Endodermal cell (in vitro differentiated cells): ENCODE data around the gene KLHL17. TPM values are rescaled to one million over a fixed set of nuclear protein-coding genes. Genes with fewer than 3 reads are reported as not detected.

Experiments
- DNase-seq: peaks from one replicate; pipeline ENCODE4 v3.0.0-alpha.2; 2017
- H3K27ac ChIP-seq: 2 replicates; pipeline ENCODE4 v1.5.1; 2013; ENCODE audit warnings: mild to moderate bottlenecking, low read depth, low read length, moderate library complexity
- H3K27me3 ChIP-seq: 2 replicates; pipeline ENCODE4 v1.6.1; 2013; ENCODE audit warnings: mild to moderate bottlenecking, low read length, moderate library complexity; ENCODE audit not compliant: insufficient read depth, control insufficient read depth, poor library complexity, severe bottlenecking
- H3K36me3 ChIP-seq: 2 replicates; pipeline ENCODE4 v1.7.0; 2013; ENCODE audit warnings: mild to moderate bottlenecking, low read length, moderate library complexity; ENCODE audit not compliant: control insufficient read depth, insufficient read depth
- H3K4me1 ChIP-seq: one replicate; pipeline ENCODE4 v1.7.0; 2013; ENCODE audit warnings: low read length; ENCODE audit not compliant: control insufficient read depth, insufficient read depth
- H3K4me3 ChIP-seq: 2 replicates; pipeline ENCODE4 v1.5.1; 2013; ENCODE audit warnings: mild to moderate bottlenecking, low read length, moderate library complexity
- H3K9ac ChIP-seq: 2 replicates; pipeline ENCODE4 v1.6.1; 2013; ENCODE audit warnings: mild to moderate bottlenecking, low read length, moderate library complexity; ENCODE audit not compliant: poor library complexity, severe bottlenecking; ENCODE audit errors: extremely low read depth
- H3K9me3 ChIP-seq: 2 replicates; pipeline ENCODE4 v1.6.1; 2013; ENCODE audit warnings: mild to moderate bottlenecking, low read length, moderate library complexity; ENCODE audit not compliant: control insufficient read depth
- H3K27ac Mint-ChIP-seq: 2 replicates; pipeline ENCODE4 v1.8.0; 2020; ENCODE audit warnings: mixed read lengths
- H3K27me3 Mint-ChIP-seq: 2 replicates; pipeline ENCODE4 v1.8.0; 2021; ENCODE audit warnings: mild to moderate bottlenecking, mixed read lengths; ENCODE audit not compliant: insufficient read depth
- H3K36me3 Mint-ChIP-seq: 2 replicates; pipeline ENCODE4 v1.8.0; 2020; ENCODE audit warnings: low read depth, mixed read lengths
- H3K4me1 Mint-ChIP-seq: 2 replicates; pipeline ENCODE4 v1.8.0; 2020; ENCODE audit warnings: mixed read lengths
- H3K4me3 Mint-ChIP-seq: 2 replicates; pipeline ENCODE4 v1.8.0; 2020; ENCODE audit warnings: mild to moderate bottlenecking, moderate library complexity, mixed read lengths
- H3K9me3 Mint-ChIP-seq: 2 replicates; pipeline ENCODE4 v1.8.0; 2020; ENCODE audit warnings: mild to moderate bottlenecking, mixed read lengths
- WGBS, 2 experiments: methylation state at CpG; one replicate each; pipeline versions ENCODE4 v1.1.5 to v1.1.7; 2013; ENCODE audit warnings: missing lambda C conversion rate in 2 of 2, mixed read lengths in 1 of 2; ENCODE audit not compliant: insufficient coverage in 1 of 2, insufficient read length in 1 of 2; 5-methylcytosine and 5-hydroxymethylcytosine counted together
- total RNA-seq, 2 donors: library from RNA; stranded (reverse); fragmentation: NEBNext Ultra II Directional in 1 of 2; extraction: Animal tissue kit (Norgen Biotek cat#: 25700) in 1 of 2; gene quantifications; 2 replicates in 1 of 2; 3 replicates in 1 of 2; pipeline ENCODE4 v1.2.1, GENCODE V29; 2021
- TF ChIP-seq, protein P1 (sequence below): fragments of 200-600 bp; sonication (generic); conservative IDR thresholded peaks from 2 replicates; pipeline ENCODE4 v1.5.0; 2021; ENCODE audit warnings: antibody characterized with exemption, mild to moderate bottlenecking

The KLHL17 gene
- total RNA-seq, 2 donors from 2014 or later, result 49.2 to 58.2 TPM

GRCh38 chr1:971751-972506 lies 11.5 kb downstream of the KLHL17 start:
- Histone ChIP-seq H3K4me1 (no peaks in the 10 kb centered on the region), H3K4me3 (no peak overlapping the region), H3K27ac (no peak overlapping the region), H3K36me3 (no peaks in the 10 kb centered on the region), H3K9me3 (no peaks in the 10 kb centered on the region), H3K27me3 (peaks cover 54% of the 10 kb centered on the region), H3K9ac (no peak overlapping the region)
- peaks cover 45% of the 10 kb centered on the region for H3K27me3 Mint-ChIP-seq
- H3K9me3 Mint-ChIP-seq, result no peaks in the 10 kb centered on the region
- 92% methylated on average over 20 to 34 of the region's 34 CpGs for WGBS, 2 experiments
- DNase-seq, result no peak
- H3K4me3 Mint-ChIP-seq, result no peak overlapping the region
- no peak overlapping the region for H3K27ac Mint-ChIP-seq
- TF ChIP-seq, protein P1, sequence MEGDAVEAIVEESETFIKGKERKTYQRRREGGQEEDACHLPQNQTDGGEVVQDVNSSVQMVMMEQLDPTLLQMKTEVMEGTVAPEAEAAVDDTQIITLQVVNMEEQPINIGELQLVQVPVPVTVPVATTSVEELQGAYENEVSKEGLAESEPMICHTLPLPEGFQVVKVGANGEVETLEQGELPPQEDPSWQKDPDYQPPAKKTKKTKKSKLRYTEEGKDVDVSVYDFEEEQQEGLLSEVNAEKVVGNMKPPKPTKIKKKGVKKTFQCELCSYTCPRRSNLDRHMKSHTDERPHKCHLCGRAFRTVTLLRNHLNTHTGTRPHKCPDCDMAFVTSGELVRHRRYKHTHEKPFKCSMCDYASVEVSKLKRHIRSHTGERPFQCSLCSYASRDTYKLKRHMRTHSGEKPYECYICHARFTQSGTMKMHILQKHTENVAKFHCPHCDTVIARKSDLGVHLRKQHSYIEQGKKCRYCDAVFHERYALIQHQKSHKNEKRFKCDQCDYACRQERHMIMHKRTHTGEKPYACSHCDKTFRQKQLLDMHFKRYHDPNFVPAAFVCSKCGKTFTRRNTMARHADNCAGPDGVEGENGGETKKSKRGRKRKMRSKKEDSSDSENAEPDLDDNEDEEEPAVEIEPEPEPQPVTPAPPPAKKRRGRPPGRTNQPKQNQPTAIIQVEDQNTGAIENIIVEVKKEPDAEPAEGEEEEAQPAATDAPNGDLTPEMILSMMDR, result no peak
- no peaks in the 10 kb centered on the region for H3K4me1 Mint-ChIP-seq
- H3K36me3 Mint-ChIP-seq, result no peaks in the 10 kb centered on the region

GRCh38 chr1:972726-973458 lies 12.5 kb downstream of the KLHL17 start:
- no peaks in the 10 kb centered on the region for H3K4me1 Mint-ChIP-seq
- H3K9me3 ChIP-seq, result no peaks in the 10 kb centered on the region
- WGBS, 2 experiments, result 84 to 91% methylated on average over 15 to 28 of the region's 28 CpGs
- no peak overlapping the region for H3K9ac ChIP-seq
- H3K36me3 ChIP-seq, result no peaks in the 10 kb centered on the region
- TF ChIP-seq, protein P1, result no peak
- H3K4me3 ChIP-seq, result no peak overlapping the region
- H3K27me3 Mint-ChIP-seq, result peaks cover 35% of the 10 kb centered on the region
- no peak overlapping the region for H3K4me3 Mint-ChIP-seq
- no peak overlapping the region for H3K27ac ChIP-seq
- peaks cover 45% of the 10 kb centered on the region for H3K27me3 ChIP-seq
- no peak for DNase-seq
- no peak overlapping the region for H3K27ac Mint-ChIP-seq
- no peaks in the 10 kb centered on the region for H3K4me1 ChIP-seq
- H3K36me3 Mint-ChIP-seq, result no peaks in the 10 kb centered on the region
- H3K9me3 Mint-ChIP-seq, result no peaks in the 10 kb centered on the region

DNA sequence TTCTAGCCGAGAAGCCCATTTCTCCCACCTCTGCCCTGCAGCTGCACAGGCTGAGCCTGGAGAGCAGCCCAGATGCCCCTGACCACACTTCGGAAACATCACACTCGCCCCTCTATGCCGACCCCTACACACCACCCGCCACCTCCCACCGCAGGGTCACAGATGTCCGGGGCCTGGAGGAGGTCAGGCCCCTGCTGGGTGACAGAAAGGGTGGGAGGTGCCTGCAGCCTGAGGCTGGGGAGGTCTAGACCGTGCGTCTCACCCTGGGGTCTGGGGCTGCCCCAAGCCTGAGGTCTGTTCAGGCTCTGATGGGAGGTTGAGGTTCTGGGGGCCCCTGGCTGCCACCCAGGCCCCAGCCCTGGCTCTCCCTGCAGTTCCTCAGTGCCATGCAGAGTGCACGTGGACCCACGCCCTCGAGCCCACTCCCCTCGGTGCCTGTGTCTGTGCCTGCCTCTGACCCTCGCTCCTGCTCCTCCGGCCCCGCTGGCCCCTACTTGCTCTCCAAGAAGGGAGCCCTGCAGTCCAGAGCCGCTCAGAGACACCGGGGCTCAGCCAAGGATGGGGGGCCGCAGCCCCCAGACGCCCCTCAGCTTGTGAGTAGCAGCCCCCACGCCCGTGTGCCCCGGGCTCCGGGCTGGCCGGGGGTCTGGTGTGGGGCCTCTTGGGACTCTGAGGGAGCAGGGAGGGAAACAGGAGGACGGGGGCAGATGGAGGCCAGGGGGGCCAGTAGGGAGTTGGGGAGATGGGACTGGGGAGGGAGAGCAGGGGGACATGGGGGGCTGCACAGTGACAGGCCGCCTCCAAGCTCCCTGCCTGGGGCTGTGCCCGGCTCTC lies 13.3 kb downstream of the KLHL17 start:
- peaks cover 32% of the 10 kb centered on the region for H3K27me3 Mint-ChIP-seq

More for the DNA sequence above, 13.3 kb downstream of the KLHL17 start:
- Mint-ChIP-seq H3K27ac (no peak overlapping the region), H3K4me3 (no peak overlapping the region), H3K36me3 (peaks cover 3% of the 10 kb centered on the region), H3K4me1 (no peaks in the 10 kb centered on the region), H3K9me3 (peaks cover 5% of the 10 kb centered on the region)
- H3K36me3 ChIP-seq, result no peaks in the 10 kb centered on the region
- 87 to 89% methylated on average over 19 to 28 of the region's 28 CpGs for WGBS, 2 experiments
- no peaks in the 10 kb centered on the region for H3K9me3 ChIP-seq
- no peak overlapping the region for H3K27ac ChIP-seq
- no peak overlapping the region for H3K4me3 ChIP-seq
- no peaks in the 10 kb centered on the region for H3K4me1 ChIP-seq
- no peak for DNase-seq
- H3K9ac ChIP-seq, result no peak overlapping the region
- TF ChIP-seq, protein P1, result no peak
- H3K27me3 ChIP-seq, result peaks cover 37% of the 10 kb centered on the region
